ENCODE results near the gene TBX3.

DNA sequence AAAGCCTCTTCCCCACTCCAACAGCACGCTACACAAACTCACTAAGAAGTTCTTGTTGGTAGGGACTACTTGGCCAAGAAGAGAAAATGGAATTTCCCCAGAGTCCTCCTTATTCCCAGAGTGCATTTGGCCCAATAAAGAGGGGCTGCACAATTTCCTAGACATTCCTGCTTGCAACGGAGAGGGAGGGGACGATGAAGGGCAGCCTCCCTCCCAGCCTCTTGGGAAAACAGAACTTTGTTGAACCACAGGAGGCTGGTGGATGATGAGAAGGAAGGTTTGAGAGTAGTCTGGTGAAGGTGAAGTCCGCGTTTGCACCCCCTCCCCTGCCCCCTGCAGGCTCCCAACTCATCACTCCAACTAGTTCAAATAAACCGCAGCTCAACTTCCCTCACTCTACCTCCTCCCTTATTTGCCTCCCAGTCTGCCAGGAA, 19.1 kb upstream of the TBX3 start:
- TF ChIP-seq YY1 (IDR thresholded peaks at IDR 0.05; ENCODE audit: insufficient read depth, insufficient read length) (no peak), ZNF274 (IDR thresholded peaks at IDR 0.05; ENCODE audit: low read depth, low read length) (no peak), SUZ12 (IDR thresholded peaks at IDR 0.05; ENCODE audit: extremely low read depth, insufficient read depth, insufficient read length) (no peak)

Measured in NT2/D1 (cell line).